GM18861 (cell line): ENCODE measurements around the gene APP.

Experiments
- ATAC-seq: cut with Tn5 transposase; IDR thresholded peaks from one replicate; pipeline ENCODE4 v1.9.1; 2021; ENCODE audit not compliant: unreplicated experiment

The APP gene

GRCh38 chr21:26070121-26070520 lies 100.4 kb downstream of the APP start:
- no peak for ATAC-seq

GRCh38 chr21:26068776-26069175 lies 101.8 kb downstream of the APP start:
- ATAC-seq, result no peak

GRCh38 chr21:26067836-26068594 lies 102.6 kb downstream of the APP start:
- ATAC-seq, result no peak

GRCh38 chr21:26064506-26064905 lies 106.1 kb downstream of the APP start:
- ATAC-seq, result no peak

GRCh38 chr21:26061437-26061836 lies 109.1 kb downstream of the APP start:
- no peak for ATAC-seq

- ATAC-seq, result no peak
These were observed 110.0 kb downstream of the APP start for GRCh38 chr21:26060335-26061115.

DNA sequence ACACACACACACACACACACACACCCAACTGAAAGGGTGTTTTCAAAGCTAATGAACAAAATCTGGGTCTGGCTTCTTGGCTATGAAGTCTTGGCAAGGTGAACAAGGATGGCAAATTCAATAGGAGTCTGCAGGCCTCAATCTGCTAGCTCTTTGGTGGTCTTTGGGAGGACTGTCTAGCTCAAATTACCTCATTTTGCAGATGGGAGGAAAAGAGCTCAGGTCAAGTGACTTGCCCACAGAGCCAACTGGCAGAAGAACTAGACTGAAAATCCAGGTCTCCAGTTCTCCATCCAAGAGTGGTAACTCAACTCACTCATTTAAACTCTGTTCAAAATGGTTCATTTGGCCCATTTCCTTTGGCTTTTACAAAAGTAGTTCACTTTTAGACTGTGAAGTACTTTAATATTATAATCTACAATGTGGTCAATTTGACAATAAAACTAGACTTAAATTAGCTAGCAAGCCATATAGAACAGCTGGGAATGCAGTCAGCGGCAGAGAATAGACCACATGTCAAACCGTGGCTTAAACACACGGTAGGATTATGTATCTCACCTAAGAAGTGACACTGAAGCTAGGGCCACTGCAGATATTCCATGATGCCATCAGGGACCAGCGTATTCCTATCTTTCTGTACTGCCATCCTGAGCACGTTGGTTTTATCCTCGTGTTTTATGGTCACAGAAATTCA lies 112.9 kb downstream of the APP start:
- no peak for ATAC-seq

- no peak for ATAC-seq
These were observed 114.7 kb downstream of the APP start for GRCh38 chr21:26055841-26056264.

DNA sequence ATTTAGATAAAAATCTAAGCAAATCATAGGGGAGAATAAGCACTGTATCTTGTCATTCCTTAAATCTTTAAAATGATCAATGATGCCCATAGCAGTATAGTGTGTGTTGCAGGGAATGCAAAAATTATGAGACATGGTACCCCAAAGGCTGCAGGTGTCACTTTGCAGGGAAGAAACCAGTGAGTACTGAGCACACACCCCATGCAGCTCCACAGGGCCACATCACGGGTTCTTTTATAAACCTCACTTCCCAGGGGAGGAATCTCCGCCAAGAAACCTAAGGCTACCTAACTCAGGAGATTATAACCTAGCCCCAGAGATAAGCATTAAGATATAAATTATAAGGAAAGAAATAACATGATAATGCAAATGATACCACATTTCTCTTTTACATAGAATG lies 115.6 kb downstream of the APP start:
- ATAC-seq, result no peak

- ATAC-seq, result no peak
These were observed 118.5 kb downstream of the APP start for GRCh38 chr21:26052057-26052456.

DNA sequence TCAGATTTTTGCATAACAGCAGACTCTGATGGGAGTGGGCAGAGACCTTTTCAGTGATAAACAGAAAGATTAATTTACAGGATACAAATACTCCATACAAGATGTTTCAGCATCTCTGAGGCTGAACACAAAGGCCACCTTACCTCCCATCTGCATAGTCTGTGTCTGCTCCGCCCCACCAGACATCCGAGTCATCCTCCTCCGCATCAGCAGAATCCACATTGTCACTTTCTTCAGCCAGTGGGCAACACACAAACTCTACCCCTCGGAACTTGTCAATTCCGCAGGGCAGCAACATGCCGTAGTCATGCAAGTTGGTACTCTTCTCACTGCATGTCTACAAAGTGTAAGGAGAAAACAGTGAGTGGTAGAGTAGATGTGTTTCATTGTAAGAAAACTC lies 119.7 kb downstream of the APP start:
- ATAC-seq, result no peak

GRCh38 chr21:26049803-26050202 lies 120.8 kb downstream of the APP start:
- no peak for ATAC-seq

DNA sequence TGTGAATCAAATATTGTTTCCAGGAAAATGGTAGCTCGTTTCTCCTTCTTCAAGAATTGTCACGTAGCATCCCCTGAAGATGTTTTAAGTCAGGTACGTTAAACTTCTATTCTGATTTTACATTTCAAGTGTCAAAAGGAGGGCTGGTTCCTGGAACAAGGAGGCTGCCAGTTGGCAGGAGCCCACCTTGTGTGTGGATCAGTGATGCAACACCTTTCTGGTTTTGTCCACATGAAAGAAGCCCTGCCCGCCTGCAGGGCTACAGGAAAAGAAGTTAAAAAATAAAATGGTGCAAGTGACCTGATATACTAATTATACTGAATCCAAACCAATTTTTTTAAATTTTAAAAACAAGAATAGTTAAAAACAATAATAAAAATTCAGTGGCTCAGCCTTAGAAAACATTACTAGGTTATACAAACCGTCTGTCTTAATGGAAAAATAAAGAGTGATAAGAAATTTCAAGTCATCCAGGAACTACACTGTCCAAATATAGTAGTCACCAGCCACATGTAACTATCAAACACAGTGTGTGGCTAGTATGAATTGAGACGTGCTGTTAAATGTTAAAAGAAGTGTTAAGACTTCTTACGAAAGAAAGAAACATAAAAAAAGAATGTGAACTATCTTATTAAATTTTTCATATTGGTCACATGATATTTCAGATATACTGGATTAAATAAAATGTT lies 123.1 kb downstream of the APP start:
- no peak for ATAC-seq

- no peak for ATAC-seq
These were observed 126.7 kb downstream of the APP start for GRCh38 chr21:26043891-26044290.

DNA sequence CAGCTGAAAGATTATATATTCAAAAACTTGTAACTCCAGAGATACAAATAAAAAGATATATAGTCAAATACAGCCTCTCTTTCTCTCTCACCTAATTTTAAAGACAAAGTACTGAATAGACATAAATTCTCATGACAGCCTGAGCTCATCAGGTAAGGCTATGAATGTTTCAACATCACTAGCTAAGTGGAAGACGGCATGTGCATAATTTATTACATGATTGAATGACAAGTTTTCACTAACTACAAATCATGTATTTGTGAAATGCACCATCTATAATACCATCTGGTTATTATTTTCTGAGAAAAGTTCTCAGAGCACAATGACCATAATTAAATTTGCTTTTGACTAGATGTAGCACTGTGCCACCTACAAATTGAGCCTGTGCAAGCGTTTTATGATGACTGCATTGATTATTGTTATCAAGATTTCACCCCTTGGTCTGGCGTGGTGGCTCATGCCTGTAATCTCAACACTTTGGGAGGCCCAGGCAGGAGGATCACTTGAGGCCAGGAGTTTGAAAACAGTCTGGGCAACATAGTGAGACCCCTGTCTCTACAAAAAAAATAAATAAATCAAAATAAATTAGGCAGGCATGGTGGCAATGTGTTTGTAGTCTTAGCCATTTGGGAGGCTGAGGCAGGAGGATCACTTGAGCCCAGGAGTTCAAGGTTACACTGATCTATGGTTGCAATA lies 128.2 kb downstream of the APP start:
- ATAC-seq, result no peak

DNA sequence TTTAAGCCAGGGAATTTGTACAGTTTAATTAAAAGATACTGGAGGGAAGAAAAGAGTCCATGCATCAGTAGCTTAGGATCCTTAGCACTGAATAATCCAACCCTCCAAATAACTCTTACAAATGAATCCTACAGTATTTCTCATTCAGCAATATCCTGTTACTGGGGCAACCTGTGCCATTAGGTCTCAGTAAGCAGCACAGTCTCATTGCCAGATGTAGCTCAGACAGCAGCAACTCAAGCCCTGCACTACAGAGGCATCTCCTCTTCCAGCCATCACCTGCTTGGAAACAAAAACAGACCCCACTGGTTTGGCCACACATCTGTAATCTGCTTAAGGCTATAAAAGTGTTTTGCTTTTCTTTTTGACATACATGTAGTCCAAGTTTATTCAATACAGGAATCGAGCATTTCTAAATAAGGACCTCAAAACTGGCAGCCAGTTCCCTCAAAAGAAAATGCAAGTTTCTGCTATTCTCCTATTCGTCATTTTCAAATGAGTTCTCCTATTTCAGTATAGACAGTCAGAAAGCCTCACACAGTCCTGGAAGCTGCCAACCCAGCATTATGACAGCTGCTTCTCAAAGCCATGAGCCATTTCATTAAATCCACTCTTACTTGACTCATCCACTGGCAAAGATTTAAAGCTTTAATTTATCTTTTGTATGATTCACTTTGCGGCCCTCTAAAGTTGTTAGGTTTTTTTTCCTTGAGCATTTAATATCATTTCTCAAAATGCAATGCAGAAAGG lies 129.0 kb downstream of the APP start:
- ATAC-seq, result no peak

- no peak for ATAC-seq
These were observed 133.7 kb downstream of the APP start for GRCh38 chr21:26036916-26037315.

DNA sequence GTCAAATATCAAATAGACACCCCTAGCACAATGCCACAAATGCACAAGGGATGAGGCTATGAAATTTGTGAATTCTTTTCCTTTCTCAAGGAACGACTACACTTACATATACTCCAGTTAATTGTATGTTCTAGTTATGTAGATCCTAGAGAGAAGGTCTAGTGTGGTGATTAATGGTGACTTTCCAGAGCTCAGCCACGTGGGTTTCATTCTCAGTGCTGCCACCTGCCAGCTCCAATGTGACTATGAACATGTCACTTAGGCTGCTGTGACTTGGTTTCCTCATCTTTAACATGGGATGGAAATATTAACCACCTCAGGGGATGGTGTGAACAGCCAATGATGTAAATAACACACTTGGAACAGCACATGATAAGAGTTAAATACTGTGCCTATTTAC lies 138.3 kb downstream of the APP start:
- no peak for ATAC-seq

GRCh38 chr21:26028183-26028582 lies 142.4 kb downstream of the APP start:
- ATAC-seq, result no peak

GRCh38 chr21:26027696-26028095 lies 142.9 kb downstream of the APP start:
- no peak for ATAC-seq
